ENCODE measurements around the gene MCHR1.

DNA sequence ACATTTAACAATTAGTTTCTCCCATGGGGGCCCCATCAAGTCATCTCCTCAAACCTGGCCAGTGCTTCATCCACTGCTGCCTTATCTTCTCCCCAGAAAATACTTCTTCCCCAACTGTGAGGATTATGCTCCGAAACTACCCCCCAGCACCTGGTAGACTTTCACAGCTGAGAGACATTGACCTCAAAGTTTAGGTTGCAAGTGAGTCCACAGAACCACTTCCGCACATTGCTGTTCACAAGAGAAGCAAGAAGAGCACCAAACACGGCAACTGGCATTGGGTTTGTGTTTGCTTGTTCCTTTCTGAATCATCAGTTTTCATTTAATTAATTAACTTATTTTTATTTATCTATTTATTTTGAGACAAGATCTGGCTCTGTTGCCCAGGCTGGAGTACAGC is 6.1 kb downstream of the MCHR1 start:
- TF ChIP-seq EP300 (IDR thresholded peaks at IDR 0.05) = no peak
- TF ChIP-seq, protein P1, sequence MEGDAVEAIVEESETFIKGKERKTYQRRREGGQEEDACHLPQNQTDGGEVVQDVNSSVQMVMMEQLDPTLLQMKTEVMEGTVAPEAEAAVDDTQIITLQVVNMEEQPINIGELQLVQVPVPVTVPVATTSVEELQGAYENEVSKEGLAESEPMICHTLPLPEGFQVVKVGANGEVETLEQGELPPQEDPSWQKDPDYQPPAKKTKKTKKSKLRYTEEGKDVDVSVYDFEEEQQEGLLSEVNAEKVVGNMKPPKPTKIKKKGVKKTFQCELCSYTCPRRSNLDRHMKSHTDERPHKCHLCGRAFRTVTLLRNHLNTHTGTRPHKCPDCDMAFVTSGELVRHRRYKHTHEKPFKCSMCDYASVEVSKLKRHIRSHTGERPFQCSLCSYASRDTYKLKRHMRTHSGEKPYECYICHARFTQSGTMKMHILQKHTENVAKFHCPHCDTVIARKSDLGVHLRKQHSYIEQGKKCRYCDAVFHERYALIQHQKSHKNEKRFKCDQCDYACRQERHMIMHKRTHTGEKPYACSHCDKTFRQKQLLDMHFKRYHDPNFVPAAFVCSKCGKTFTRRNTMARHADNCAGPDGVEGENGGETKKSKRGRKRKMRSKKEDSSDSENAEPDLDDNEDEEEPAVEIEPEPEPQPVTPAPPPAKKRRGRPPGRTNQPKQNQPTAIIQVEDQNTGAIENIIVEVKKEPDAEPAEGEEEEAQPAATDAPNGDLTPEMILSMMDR (IDR thresholded peaks at IDR 0.05) = no peak
